HepG2 (cell line): Measurements from ENCODE around the gene TGFBI. TPM values are rescaled to one million over a fixed set of nuclear protein-coding genes. Genes with fewer than 3 reads are reported as not detected.

Source experiments
- CHD2 ChIP-seq: IDR thresholded peaks from 2 replicates; pipeline ENCODE4 v1.6.1; 2011; ENCODE audit warnings: low read depth, low read length, improper control_type of control experiment
- CREM ChIP-seq, 2 experiments: sonication (generic) in 1 of 2; formaldehyde crosslinking in 1 of 2; IDR thresholded peaks; 2 replicates each; pipeline versions ENCODE4 v1.4.0 to v1.6.1; 2016 to 2020; ENCODE audit warnings: antibody characterized with exemption in 1 of 2, mild to moderate bottlenecking in 1 of 2, missing genetic modification reagents in 1 of 2
- FOXK2 ChIP-seq: fragments of 450-650 bp; IDR thresholded peaks from 2 replicates; pipeline ENCODE4 v1.6.1; 2016
- HMG20A ChIP-seq: IDR thresholded peaks from 2 replicates; pipeline ENCODE4 v1.6.1; 2016; ENCODE audit warnings: borderline replicate concordance
- JUND ChIP-seq: sonication (generic); formaldehyde crosslinking; IDR thresholded peaks from 2 replicates; pipeline ENCODE4 v1.8.0; 2022; ENCODE audit warnings: mild to moderate bottlenecking, missing genetic modification reagents
- MAZ ChIP-seq, 2 experiments: sonication (generic) in 1 of 2; formaldehyde crosslinking in 1 of 2; IDR thresholded peaks; 2 replicates each; pipeline versions ENCODE4 v1.5.0 to v1.6.1; 2012 to 2020; ENCODE audit warnings: low read depth in 2 of 2, mild to moderate bottlenecking in 2 of 2, borderline replicate concordance in 1 of 2, improper control_type of control experiment in 1 of 2, low read length in 1 of 2, missing genetic modification reagents in 1 of 2, moderate library complexity in 1 of 2
- MTF1 ChIP-seq: sonication (generic); formaldehyde crosslinking; IDR thresholded peaks from 2 replicates; pipeline ENCODE4 v1.5.0; 2020; ENCODE audit warnings: missing genetic modification reagents
- PHF21A ChIP-seq: sonication (generic); formaldehyde crosslinking; IDR thresholded peaks from 2 replicates; pipeline ENCODE4 v1.5.0; 2020; ENCODE audit warnings: mild to moderate bottlenecking, missing genetic modification reagents
- RFX5 ChIP-seq: IDR thresholded peaks from 2 replicates; pipeline ENCODE4 v1.6.1; 2011; ENCODE audit warnings: low read depth, low read length, improper control_type of control experiment
- SMARCE1 ChIP-seq: fragments of 450-650 bp; IDR thresholded peaks from 2 replicates; pipeline ENCODE4 v1.6.1; 2017; ENCODE audit warnings: borderline replicate concordance
- SSRP1 ChIP-seq: IDR thresholded peaks from 2 replicates; pipeline ENCODE4 v1.6.1; 2016; ENCODE audit warnings: control low read depth
- ZBTB42 ChIP-seq: sonication (generic); formaldehyde crosslinking; IDR thresholded peaks from 2 replicates; pipeline ENCODE4 v1.5.0; 2020; ENCODE audit warnings: mild to moderate bottlenecking, missing genetic modification reagents
- ZNF138 ChIP-seq: sonication (generic); formaldehyde crosslinking; IDR thresholded peaks from 2 replicates; pipeline ENCODE4 v1.5.0; 2020; ENCODE audit warnings: mild to moderate bottlenecking, low read depth, missing genetic modification reagents
- ZNF160 ChIP-seq: sonication (generic); formaldehyde crosslinking; IDR thresholded peaks from 2 replicates; pipeline ENCODE4 v1.8.0; 2022; ENCODE audit warnings: mild to moderate bottlenecking, inconsistent platforms, missing genetic modification reagents
- ZNF232 ChIP-seq: sonication (generic); formaldehyde crosslinking; IDR thresholded peaks from 2 replicates; pipeline ENCODE4 v1.4.0; 2020; ENCODE audit warnings: missing genetic modification reagents, borderline replicate concordance
- ZNF333 ChIP-seq: sonication (generic); formaldehyde crosslinking; IDR thresholded peaks from 2 replicates; pipeline ENCODE4 v1.4.0; 2020; ENCODE audit warnings: mild to moderate bottlenecking, missing genetic modification reagents, borderline replicate concordance
- ZNF343 ChIP-seq: sonication (generic); formaldehyde crosslinking; IDR thresholded peaks from 2 replicates; pipeline ENCODE4 v1.4.0; 2020; ENCODE audit warnings: mild to moderate bottlenecking, missing genetic modification reagents
- ZNF432 ChIP-seq: sonication (generic); formaldehyde crosslinking; IDR thresholded peaks from 2 replicates; pipeline ENCODE4 v1.5.0; 2020; ENCODE audit warnings: missing genetic modification reagents, mild to moderate bottlenecking, borderline replicate concordance
- ZNF670 ChIP-seq: sonication (generic); formaldehyde crosslinking; IDR thresholded peaks from 2 replicates; pipeline ENCODE4 v1.8.0; 2022; ENCODE audit warnings: mild to moderate bottlenecking, missing genetic modification reagents, borderline replicate concordance
- ZNF781 ChIP-seq: sonication (generic); formaldehyde crosslinking; IDR thresholded peaks from 2 replicates; pipeline ENCODE4 v1.5.1; 2020; ENCODE audit warnings: borderline replicate concordance, mild to moderate bottlenecking, missing genetic modification reagents; ENCODE audit errors: not compliant biosample characterization
- polyA plus RNA-seq, 8 experiments: library from polyadenylated mRNA; depleted of rRNA in 3 of 8; stranded (reverse) in 7 of 8; unstranded in 1 of 8; fragments of >200 nt; fragmentation: Illumina TruSeq in 4 of 8; extraction: Trizol in 4 of 8; gene quantifications; 2 replicates each; pipeline versions ENCODE4 v1.2.1 to v1.2.3, GENCODE V29; 2011 to 2016; ENCODE audit warnings: low read depth in 4 of 8, missing spikeins in 1 of 8, mixed read lengths in 1 of 8; ENCODE audit not compliant: insufficient read depth in 1 of 8
- total RNA-seq, 5 experiments: library from RNA; depleted of rRNA; stranded (reverse); fragments of >200 nt; fragmentation: Illumina TruSeq; extraction: Trizol; gene quantifications; 2 replicates each; pipeline ENCODE4 v1.2.3, GENCODE V29; 2016; ENCODE audit warnings: low read depth in 1 of 5
- TF ChIP-seq, protein P1 (sequence below): sonication (generic); formaldehyde crosslinking; IDR thresholded peaks from 2 replicates; pipeline ENCODE4 v1.5.1; 2020; ENCODE audit warnings: missing genetic modification reagents, mild to moderate bottlenecking, borderline replicate concordance
- TF ChIP-seq, protein P2 (sequence below): sonication (generic); formaldehyde crosslinking; IDR thresholded peaks from 2 replicates; pipeline ENCODE4 v1.8.0; 2022; ENCODE audit warnings: mild to moderate bottlenecking, missing genetic modification reagents
- TF ChIP-seq, protein P3 (sequence below): sonication (generic); formaldehyde crosslinking; IDR thresholded peaks from 2 replicates; pipeline ENCODE4 v1.4.0; 2020; ENCODE audit warnings: mild to moderate bottlenecking, missing genetic modification reagents
- TF ChIP-seq, protein P4 (sequence below): IDR thresholded peaks from 2 replicates; pipeline ENCODE4 v1.6.1; 2012; ENCODE audit warnings: low read depth, low read length, improper control_type of control experiment

TGFBI gene
- total and polyA plus RNA-seq, 2 of the 13 experiments (the other 11 are each of a cell fraction or from before 2014, with no cell fraction given), result 275 to 457 TPM

DNA sequence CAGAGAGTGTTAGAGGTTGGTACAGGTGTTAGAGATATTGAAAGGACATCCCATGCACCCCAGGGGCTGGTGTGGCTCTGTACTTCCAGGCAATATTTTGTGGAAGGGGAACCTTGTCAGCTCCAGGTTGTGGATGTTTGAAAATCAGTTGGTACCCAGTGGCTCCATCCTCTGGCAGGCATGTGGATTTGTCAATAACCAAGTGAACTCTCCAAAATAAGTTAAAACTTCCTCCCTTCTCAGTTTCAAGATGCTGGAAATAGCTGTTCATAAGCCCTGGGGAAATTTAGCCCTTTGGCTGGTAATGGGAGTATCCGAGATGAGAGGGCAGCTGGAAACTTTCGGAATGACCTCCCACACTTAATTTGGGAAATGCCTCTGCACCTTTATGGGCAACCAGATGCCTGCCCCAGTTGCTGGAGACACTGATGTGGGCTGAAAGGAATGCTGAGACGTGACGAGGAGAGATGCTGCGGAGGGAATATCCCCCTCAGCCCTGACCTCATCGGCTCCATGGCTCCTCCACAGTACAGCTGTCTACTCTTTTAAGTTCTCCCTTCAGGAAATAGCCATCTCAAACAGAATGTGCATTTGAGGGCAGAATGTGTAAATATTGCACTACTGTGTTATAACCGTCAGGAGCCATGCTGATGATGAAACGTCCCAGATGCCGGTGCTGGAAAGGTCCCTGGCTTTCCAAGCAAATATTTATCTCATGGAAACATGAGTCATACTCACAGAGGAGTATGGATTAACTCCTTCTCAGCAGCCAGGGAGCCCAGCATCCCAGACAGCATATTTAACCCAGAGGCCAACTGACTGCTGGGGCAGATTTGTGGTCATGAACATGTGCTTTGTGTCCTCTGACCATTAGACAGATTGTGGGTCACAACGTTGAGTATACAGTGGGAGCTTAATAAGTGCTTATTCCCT is 29.5 kb downstream of the TGFBI start (continued):
- TF ChIP-seq, protein P1, sequence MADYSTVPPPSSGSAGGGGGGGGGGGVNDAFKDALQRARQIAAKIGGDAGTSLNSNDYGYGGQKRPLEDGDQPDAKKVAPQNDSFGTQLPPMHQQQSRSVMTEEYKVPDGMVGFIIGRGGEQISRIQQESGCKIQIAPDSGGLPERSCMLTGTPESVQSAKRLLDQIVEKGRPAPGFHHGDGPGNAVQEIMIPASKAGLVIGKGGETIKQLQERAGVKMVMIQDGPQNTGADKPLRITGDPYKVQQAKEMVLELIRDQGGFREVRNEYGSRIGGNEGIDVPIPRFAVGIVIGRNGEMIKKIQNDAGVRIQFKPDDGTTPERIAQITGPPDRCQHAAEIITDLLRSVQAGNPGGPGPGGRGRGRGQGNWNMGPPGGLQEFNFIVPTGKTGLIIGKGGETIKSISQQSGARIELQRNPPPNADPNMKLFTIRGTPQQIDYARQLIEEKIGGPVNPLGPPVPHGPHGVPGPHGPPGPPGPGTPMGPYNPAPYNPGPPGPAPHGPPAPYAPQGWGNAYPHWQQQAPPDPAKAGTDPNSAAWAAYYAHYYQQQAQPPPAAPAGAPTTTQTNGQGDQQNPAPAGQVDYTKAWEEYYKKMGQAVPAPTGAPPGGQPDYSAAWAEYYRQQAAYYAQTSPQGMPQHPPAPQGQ (CRISPR knock-in tag), result no peak
- no peak for TF ChIP-seq ZNF138 (CRISPR knock-in tag)
- TF ChIP-seq RFX5, result no peak
- TF ChIP-seq, protein P2, sequence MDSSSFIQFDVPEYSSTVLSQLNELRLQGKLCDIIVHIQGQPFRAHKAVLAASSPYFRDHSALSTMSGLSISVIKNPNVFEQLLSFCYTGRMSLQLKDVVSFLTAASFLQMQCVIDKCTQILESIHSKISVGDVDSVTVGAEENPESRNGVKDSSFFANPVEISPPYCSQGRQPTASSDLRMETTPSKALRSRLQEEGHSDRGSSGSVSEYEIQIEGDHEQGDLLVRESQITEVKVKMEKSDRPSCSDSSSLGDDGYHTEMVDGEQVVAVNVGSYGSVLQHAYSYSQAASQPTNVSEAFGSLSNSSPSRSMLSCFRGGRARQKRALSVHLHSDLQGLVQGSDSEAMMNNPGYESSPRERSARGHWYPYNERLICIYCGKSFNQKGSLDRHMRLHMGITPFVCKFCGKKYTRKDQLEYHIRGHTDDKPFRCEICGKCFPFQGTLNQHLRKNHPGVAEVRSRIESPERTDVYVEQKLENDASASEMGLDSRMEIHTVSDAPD, result peak; percentile 69; the same call in 1 of the 2 replicates
- no peak for TF ChIP-seq ZBTB42
- peak; percentile 47; the same call in 1 of the 2 replicates for TF ChIP-seq SSRP1 (CRISPR knock-in tag)
- peak; percentile 99 for TF ChIP-seq HMG20A (CRISPR knock-in tag)
- TF ChIP-seq, protein P3, sequence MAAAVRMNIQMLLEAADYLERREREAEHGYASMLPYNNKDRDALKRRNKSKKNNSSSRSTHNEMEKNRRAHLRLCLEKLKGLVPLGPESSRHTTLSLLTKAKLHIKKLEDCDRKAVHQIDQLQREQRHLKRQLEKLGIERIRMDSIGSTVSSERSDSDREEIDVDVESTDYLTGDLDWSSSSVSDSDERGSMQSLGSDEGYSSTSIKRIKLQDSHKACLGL (CRISPR knock-in tag), result no peak
- no peak for TF ChIP-seq MTF1
- peak; percentile 67; the same call in 1 of the 2 replicates for TF ChIP-seq FOXK2
- TF ChIP-seq ZNF670 (CRISPR knock-in tag), result 0 out of 2 replicates have a peak, but pooled peaks have one; percentile 60
- no peak; the same call in 1 of the 2 replicates for TF ChIP-seq ZNF232 (CRISPR knock-in tag)
- no peak for TF ChIP-seq MAZ (IDR thresholded peaks at IDR 0.05; ENCODE audit: borderline replicate concordance, low read depth, low read length)
- TF ChIP-seq MAZ (CRISPR knock-in tag; IDR thresholded peaks at IDR 0.05; ENCODE audit: low read depth), result no peak; the same call in 1 of the 2 replicates
- TF ChIP-seq, protein P4, sequence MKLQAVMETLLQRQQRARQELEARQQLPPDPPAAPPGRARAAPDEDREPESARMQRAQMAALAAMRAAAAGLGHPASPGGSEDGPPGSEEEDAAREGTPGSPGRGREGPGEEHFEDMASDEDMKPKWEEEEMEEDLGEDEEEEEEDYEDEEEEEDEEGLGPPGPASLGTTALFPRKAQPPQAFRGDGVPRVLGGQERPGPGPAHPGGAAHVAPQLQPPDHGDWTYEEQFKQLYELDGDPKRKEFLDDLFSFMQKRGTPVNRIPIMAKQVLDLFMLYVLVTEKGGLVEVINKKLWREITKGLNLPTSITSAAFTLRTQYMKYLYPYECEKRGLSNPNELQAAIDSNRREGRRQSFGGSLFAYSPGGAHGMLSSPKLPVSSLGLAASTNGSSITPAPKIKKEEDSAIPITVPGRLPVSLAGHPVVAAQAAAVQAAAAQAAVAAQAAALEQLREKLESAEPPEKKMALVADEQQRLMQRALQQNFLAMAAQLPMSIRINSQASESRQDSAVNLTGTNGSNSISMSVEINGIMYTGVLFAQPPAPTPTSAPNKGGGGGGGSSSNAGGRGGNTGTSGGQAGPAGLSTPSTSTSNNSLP, result peak; percentile 95
- TF ChIP-seq SMARCE1, result no peak
- no peak for TF ChIP-seq ZNF781 (CRISPR knock-in tag)
- TF ChIP-seq PHF21A (CRISPR knock-in tag), result peak; percentile 99
- peak; percentile 99 for TF ChIP-seq JUND (CRISPR knock-in tag)
- TF ChIP-seq ZNF343, result peak; percentile 55; the same call in 1 of the 2 replicates
- TF ChIP-seq CREM (IDR thresholded peaks at IDR 0.05), result peak; percentile 94
- no peak for TF ChIP-seq CREM (CRISPR knock-in tag; IDR thresholded peaks at IDR 0.05)
- TF ChIP-seq ZNF333, result no peak
- no peak for TF ChIP-seq ZNF160 (CRISPR knock-in tag)
- TF ChIP-seq ZNF432 (CRISPR knock-in tag), result no peak
- TF ChIP-seq CHD2, result no peak
